GM12878 (cell line): ENCODE data around the gene SLC6A8. TPM values are rescaled to one million over a fixed set of nuclear protein-coding genes. Genes with fewer than 3 reads are reported as not detected.
A peak's percentile ranks its signal among the peaks of the same experiment; 100 is the strongest.

Source experiments
- ATAC-seq: fragments of 200-7000 bp; cut with Tn5 transposase; 3 replicates; pipeline ENCODE4 v1.9.1; 2020; ENCODE audit warnings: mild to moderate bottlenecking, moderate library complexity
- BruUV-seq: library from RNA; stranded (reverse); fragments of 400-500 nt; replicated peaks from 2 replicates; lab custom pipeline; 2021; lab: Mats Ljungman, UMichigan
- CTCF ChIA-PET: fragments of 300-600 bp; sonication (Branson Sonifier 250); formaldehyde crosslinking; extraction: SDS; loops from one replicate; lab custom pipeline; 2021; ENCODE audit warnings: inconsistent platforms; lab: Yijun Ruan, JAX
- POLR2A ChIA-PET: fragments of 350-600 bp; formaldehyde crosslinking; extraction: SDS; loops from one replicate; lab custom pipeline; 2021; ENCODE audit warnings: inconsistent platforms; lab: Charles Lee
- RAD21 ChIA-PET: fragments of 300-600 bp; sonication (Branson Sonifier 250); formaldehyde crosslinking; loops from one replicate; lab custom pipeline; 2023; ENCODE audit warnings: antibody characterized with exemption; ENCODE audit not compliant: unreplicated experiment; lab: Charles Lee
- SMC1A ChIA-PET: fragments of 300-600 bp; sonication (Branson Sonifier 250); formaldehyde crosslinking; loops from one replicate; lab custom pipeline; 2023; ENCODE audit not compliant: unreplicated experiment, uncharacterized antibody; lab: Charles Lee
- DNase-seq: peaks from one replicate; pipeline ENCODE4 v3.0.0-alpha.2; 2011; ENCODE audit warnings: low read depth, low spot score
- FAIRE-seq: peaks from 3 replicates; lab custom pipeline; 2011; peaks lifted over from hg19 to GRCh38; lab: Jason Lieb, UNC
- H2AFZ ChIP-seq: 2 replicates; pipeline ENCODE4 v1.6.0; 2011; ENCODE audit warnings: low read depth, low read length, control low read depth; ENCODE audit not compliant: control insufficient read depth
- H3K27ac ChIP-seq: 2 replicates; pipeline ENCODE4 v1.5.1; 2011; ENCODE audit warnings: control low read depth; ENCODE audit not compliant: control insufficient read depth, insufficient read depth
- H3K27me3 ChIP-seq, 2 experiments: replicated peaks in 1 of 2; 2 replicates each; pipeline versions ENCODE4 v1.6.0 to v1.6.1; 2011; ENCODE audit warnings: low read length in 1 of 2; ENCODE audit not compliant: control insufficient read depth in 2 of 2, insufficient read depth in 2 of 2
- H3K36me3 ChIP-seq, 2 experiments: 2 replicates each; pipeline ENCODE4 v1.5.1; 2011; ENCODE audit warnings: low read length in 1 of 2; ENCODE audit not compliant: control insufficient read depth in 2 of 2, insufficient read depth in 2 of 2
- H3K4me1 ChIP-seq: 2 replicates; pipeline ENCODE4 v1.6.1; 2011; ENCODE audit warnings: mild to moderate bottlenecking, low read length, moderate library complexity, mixed read lengths; ENCODE audit not compliant: control insufficient read depth, insufficient read depth
- H3K4me2 ChIP-seq: 2 replicates; pipeline ENCODE4 v1.6.0; 2011; ENCODE audit warnings: control low read depth; ENCODE audit not compliant: control insufficient read depth, insufficient read depth
- H3K4me3 ChIP-seq: fragments of 200-600 bp; sonication (generic); 2 replicates; pipeline ENCODE4 v1.5.1; 2016
- H3K79me2 ChIP-seq: 2 replicates; pipeline ENCODE4 v1.6.0; 2011; ENCODE audit warnings: low read length; ENCODE audit not compliant: control insufficient read depth, insufficient read depth
- H3K9ac ChIP-seq: 2 replicates; pipeline ENCODE4 v1.8.0; 2011; ENCODE audit warnings: low read length, control low read depth, mixed read lengths; ENCODE audit not compliant: control insufficient read depth, insufficient read depth
- H3K9me3 ChIP-seq: replicated peaks from 3 replicates; pipeline ENCODE4 v1.5.1; 2011; ENCODE audit warnings: mild to moderate bottlenecking, low read length; ENCODE audit not compliant: control insufficient read depth, insufficient read depth
- H4K20me1 ChIP-seq: 2 replicates; pipeline ENCODE4 v1.6.0; 2011; ENCODE audit not compliant: control insufficient read depth, insufficient read depth
- CTCF ChIP-seq, 3 experiments: IDR thresholded peaks in 2 of 3; conservative IDR thresholded peaks in 1 of 3; 2 replicates each; pipeline ENCODE4 v1.5.1; 2011; ENCODE audit warnings: low read depth in 3 of 3, low read length in 3 of 3, mild to moderate bottlenecking in 3 of 3, control low read depth in 2 of 3, moderate library complexity in 2 of 3, inconsistent platforms in 1 of 3, mixed read lengths in 1 of 3; ENCODE audit not compliant: control insufficient read depth in 2 of 3, insufficient read depth in 1 of 3; ENCODE audit errors: extremely low read depth in 1 of 3
- NFYA ChIP-seq: IDR thresholded peaks from 2 replicates; pipeline ENCODE4 v1.6.1; 2011; ENCODE audit warnings: low read depth, mild to moderate bottlenecking, low read length, improper control_type of control experiment, borderline replicate concordance
- PAX8 ChIP-seq: fragments of 450-650 bp; IDR thresholded peaks from 2 replicates; pipeline ENCODE4 v1.6.1; 2017; ENCODE audit warnings: mild to moderate bottlenecking, moderate library complexity
- YY1 ChIP-seq: IDR thresholded peaks from 2 replicates; pipeline ENCODE4 v1.6.1; 2011; ENCODE audit warnings: low read depth, mild to moderate bottlenecking, low read length
- WGBS: methylation state at CpG from one replicate; pipeline ENCODE4 v1.1.6; 2016; ENCODE audit warnings: low lambda C conversion rate; ENCODE audit not compliant: insufficient replicate concordance, insufficient coverage; ENCODE audit errors: missing lambda C conversion rate; 5-methylcytosine and 5-hydroxymethylcytosine counted together
- in situ Hi-C: fragments of 300-500 bp; cut with MboI; formaldehyde crosslinking; loops from 9 replicates; pipeline ENCODE4 v1.14.3; 2018; ENCODE audit warnings: mixed read lengths
- intact Hi-C: fragments of 100-400 bp; cut with micrococcal nuclease; formaldehyde crosslinking; loops from one replicate; pipeline ENCODE4 v1.14.2; 2022; ENCODE audit not compliant: unreplicated experiment
- polyA plus RNA-seq, 11 experiments: library from polyadenylated mRNA; depleted of rRNA in 4 of 11; unstranded in 6 of 11; stranded (reverse) in 5 of 11; fragments of >200 nt; fragmentation: Nextera tagmentation in 4 of 11; fragmentation: Illumina TruSeq in 1 of 11; extraction: Ambion mirVana in 4 of 11; extraction: Trizol in 1 of 11; gene quantifications; 1 replicate in 1 of 11; 2 replicates in 10 of 11; pipeline versions ENCODE4 v1.2.1 to v1.2.3, GENCODE V29; 2011 to 2016; ENCODE audit warnings: inconsistent platforms in 2 of 11, missing spikeins in 2 of 11, low read depth in 1 of 11
- total RNA-seq, 4 experiments: library from RNA; depleted of rRNA in 3 of 4; stranded (reverse); fragments of >200 nt in 3 of 4; fragmentation: Illumina TruSeq in 1 of 4; extraction: Trizol in 1 of 4; gene quantifications; 2 replicates each; pipeline versions ENCODE4 v1.2.1 to v1.2.3, GENCODE V29; 2013 to 2021

The SLC6A8 gene
- total and polyA plus RNA-seq, 10 of the 15 experiments (the other 5 are each of a cell fraction or from before 2014, with no cell fraction given), result 0.01 to 0.72 (median 0.17) TPM; not detected in 6

GRCh38 chrX:153650959-153651358, 36.8 kb upstream of the SLC6A8 start:
- ChIA-PET SMC1A (interaction anchor here (1.5 kb wide), 1 partner anchor 70 kb away, joined by 3 read pairs; no protein-coding TSS in a partner anchor), POLR2A (no interaction called here)
- TF ChIP-seq YY1 (no peak), NFYA (no peak)
- TF ChIP-seq, all 136 proteins: peak for 0
- Histone ChIP-seq H3K4me1 (no peaks in the 10 kb centered on the region), H3K4me3 (no peak overlapping the region), H3K36me3 (no peaks in the 10 kb centered on the region), H4K20me1 (no peaks in the 10 kb centered on the region), H3K9me3 (no peaks in the 10 kb centered on the region; the same call in 2 of the 3 replicates), H3K27ac (no peak overlapping the region), H3K4me2 (no peak overlapping the region), H3K79me2 (no peaks in the 10 kb centered on the region), H3K27me3 (no peaks in the 10 kb centered on the region; a peak in 1 of 4 replicates), H3K9ac (no peak overlapping the region), H2AFZ (no peak overlapping the region)
- FAIRE-seq, result no peak
- no TSS peak for BruUV-seq
- ChIA-PET RAD21 (interaction anchor here (1.7 kb wide), 1 partner anchor 112 kb away, joined by 5 read pairs; no protein-coding TSS in a partner anchor), CTCF (interaction anchor here (0.6 to 1.7 kb wide), 3 partner anchors 21 to 111 kb away, joined by 3 to 6 read pairs (median 4); no protein-coding TSS in a partner anchor)
- intact Hi-C loops (no loop called here), in situ Hi-C loops (loop anchor here (10.0 kb wide), 1 partner anchor 116 kb away; no protein-coding TSS in a partner anchor)
- no peak for DNase-seq
- WGBS, result 72% methylated on average over 13 of the region's 13 CpGs
- no peak for ATAC-seq

GRCh38 chrX:153651540-153652079, 36.1 kb upstream of the SLC6A8 start:
- FAIRE-seq (no peak), DNase-seq (no peak)
- Histone ChIP-seq H3K79me2 (no peaks in the 10 kb centered on the region), H3K27ac (no peak overlapping the region), H2AFZ (no peak overlapping the region), H3K9me3 (no peaks in the 10 kb centered on the region; the same call in 2 of the 3 replicates), H3K36me3 (no peaks in the 10 kb centered on the region)
- WGBS, result 34% methylated on average over 9 of the region's 9 CpGs
- intact Hi-C loops, result no loop called here
- ChIA-PET RAD21 (interaction anchor here (0.9 kb wide), 1 partner anchor 112 kb away, joined by 3 read pairs; no protein-coding TSS in a partner anchor), CTCF (interaction anchor here (0.6 to 2.0 kb wide), 5 partner anchors 10 to 112 kb away, joined by 3 to 8 read pairs (median 4); no protein-coding TSS in a partner anchor), POLR2A (no interaction called here)
- TF ChIP-seq CTCF (IDR thresholded peaks at IDR 0.05 in 2 of 3, conservative IDR thresholded peaks at IDR 0.05 in 1 of 3; ENCODE audit: control insufficient read depth in 2 of 3, extremely low read depth in 1 of 3, insufficient read depth in 1 of 3, low read depth in 3 of 3, low read length in 3 of 3), result peak; percentile 12 to 48 (median 31); a peak in 4 of 6 replicates
- no peak for TF ChIP-seq PAX8
- TF ChIP-seq, all 136 proteins: peak for 1
- in situ Hi-C loops, result loop anchor here (10.0 kb wide), 1 partner anchor 117 kb away; no protein-coding TSS in a partner anchor
- H3K4me2 ChIP-seq, result no peak overlapping the region
- no peak overlapping the region for H3K4me3 ChIP-seq
- no TSS peak for BruUV-seq
- ATAC-seq, result peak; percentile 85
- H3K9ac ChIP-seq, result no peak overlapping the region
- H4K20me1 ChIP-seq, result no peaks in the 10 kb centered on the region
- SMC1A ChIA-PET, result interaction anchor here (1.5 kb wide), 1 partner anchor 70 kb away, joined by 3 read pairs; no protein-coding TSS in a partner anchor
- no peaks in the 10 kb centered on the region for H3K4me1 ChIP-seq
- no peaks in the 10 kb centered on the region; a peak in 1 of 4 replicates for H3K27me3 ChIP-seq
